Muscle of leg (tissue), 11 donors: ENCODE measurements around the gene PRCD. TPM values are rescaled to one million over a fixed set of nuclear protein-coding genes. Genes with fewer than 3 reads are reported as not detected.

Source experiments
- DNase-seq: peaks from one replicate; pipeline ENCODE4 v3.0.0; 2013
- H3K27ac ChIP-seq: one replicate; pipeline ENCODE4 v1.5.1; 2013; ENCODE audit warnings: mild to moderate bottlenecking, low read length, control low read depth
- H3K27me3 ChIP-seq: one replicate; pipeline ENCODE4 v1.6.1; 2013; ENCODE audit warnings: low read length; ENCODE audit not compliant: control insufficient read depth, insufficient read depth
- H3K36me3 ChIP-seq: one replicate; pipeline ENCODE4 v1.6.1; 2013; ENCODE audit warnings: low read length; ENCODE audit not compliant: control insufficient read depth, insufficient read depth
- H3K4me1 ChIP-seq: one replicate; pipeline ENCODE4 v1.6.1; 2013; ENCODE audit warnings: low read length; ENCODE audit not compliant: control insufficient read depth, insufficient read depth
- H3K4me3 ChIP-seq: one replicate; pipeline ENCODE4 v1.5.1; 2013; ENCODE audit warnings: low read length, control low read depth
- H3K9me3 ChIP-seq: replicated peaks from 2 replicates; pipeline ENCODE4 v1.6.1; 2013; ENCODE audit warnings: low read depth, low read length; ENCODE audit not compliant: control insufficient read depth
- WGBS: methylation state at CpG from one replicate; pipeline ENCODE4 v1.1.5; 2013; ENCODE audit warnings: missing lambda C conversion rate; ENCODE audit not compliant: insufficient coverage; 5-methylcytosine and 5-hydroxymethylcytosine counted together
- polyA plus RNA-seq, 8 donors: library from polyadenylated mRNA; unstranded; fragments of 120-200 nt; gene quantifications; one replicate each; pipeline versions ENCODE4 v1.2.1 to v1.2.3, GENCODE V29; 2013; ENCODE audit warnings: inconsistent platforms in 1 of 8, low replicate concordance in 1 of 8; ENCODE audit not compliant: insufficient read length in 8 of 8, insufficient read depth in 1 of 8
- total RNA-seq: library from RNA; stranded (reverse); fragments of 120-200 nt; gene quantifications from one replicate; pipeline ENCODE4 v1.2.4, GENCODE V29; 2013

Gene PRCD
- total and polyA plus RNA-seq, 9 donors: 2.2 to 6.5 (median 3.9) TPM

GRCh38 chr17:76572201-76572910 is 32.5 kb downstream of the PRCD start:
- Histone ChIP-seq H3K9me3 (peaks cover 2% of the 10 kb centered on the region), H3K27ac (no peak overlapping the region), H3K27me3 (no peaks in the 10 kb centered on the region), H3K36me3 (peaks cover 5% of the 10 kb centered on the region), H3K4me1 (peaks cover 12% of the 10 kb centered on the region), H3K4me3 (no peak overlapping the region)
- no peak for DNase-seq
- 95% methylated on average over 17 of the region's 17 CpGs for WGBS

- Histone ChIP-seq H3K4me1 (peaks cover 12% of the 10 kb centered on the region), H3K36me3 (no peaks in the 10 kb centered on the region), H3K9me3 (peaks cover 2% of the 10 kb centered on the region), H3K27ac (no peak overlapping the region), H3K4me3 (no peak overlapping the region), H3K27me3 (no peaks in the 10 kb centered on the region)
- DNase-seq: no peak
- 83% methylated on average over 7 of the region's 10 CpGs for WGBS
Measured at GRCh38 chr17:76573096-76573495, 33.3 kb downstream of the PRCD start.

GRCh38 chr17:76574166-76574565 is 34.3 kb downstream of the PRCD start:
- Histone ChIP-seq H3K36me3 (no peaks in the 10 kb centered on the region), H3K4me1 (peaks cover 8% of the 10 kb centered on the region), H3K27ac (no peak overlapping the region), H3K4me3 (no peak overlapping the region), H3K9me3 (peaks cover 2% of the 10 kb centered on the region), H3K27me3 (no peaks in the 10 kb centered on the region)
- no peak for DNase-seq
- WGBS: 90% methylated on average over 11 of the region's 11 CpGs

GRCh38 chr17:76575570-76575969 is 35.7 kb downstream of the PRCD start:
- Histone ChIP-seq H3K27ac (no peak overlapping the region), H3K9me3 (peaks cover 1% of the 10 kb centered on the region), H3K4me3 (no peak overlapping the region), H3K27me3 (no peaks in the 10 kb centered on the region), H3K4me1 (no peaks in the 10 kb centered on the region), H3K36me3 (no peaks in the 10 kb centered on the region)
- WGBS: 69% methylated on average over 3 of the region's 5 CpGs
- no peak for DNase-seq

GRCh38 chr17:76576189-76576588 is 36.3 kb downstream of the PRCD start:
- WGBS: 89% methylated on average over 7 of the region's 9 CpGs
- H3K9me3 ChIP-seq: no peaks in the 10 kb centered on the region
- no peak for DNase-seq
- no peak overlapping the region for H3K27ac ChIP-seq
- H3K4me1 ChIP-seq: peaks cover 6% of the 10 kb centered on the region
- H3K4me3 ChIP-seq: no peak overlapping the region
- peaks cover 2% of the 10 kb centered on the region for H3K27me3 ChIP-seq
- H3K36me3 ChIP-seq: no peaks in the 10 kb centered on the region

GRCh38 chr17:76577876-76578275 is 38.0 kb downstream of the PRCD start:
- WGBS: 75% methylated on average over 3 of the region's 7 CpGs
- no peak for DNase-seq
- no peaks in the 10 kb centered on the region for H3K9me3 ChIP-seq
- no peaks in the 10 kb centered on the region for H3K36me3 ChIP-seq
- peaks cover 6% of the 10 kb centered on the region for H3K4me1 ChIP-seq
- H3K27me3 ChIP-seq: peaks cover 9% of the 10 kb centered on the region
- H3K4me3 ChIP-seq: no peak overlapping the region
- no peak overlapping the region for H3K27ac ChIP-seq

- WGBS: 42% methylated on average over 2 of the region's 5 CpGs
- no peak for DNase-seq
Measured at GRCh38 chr17:76578376-76578775, 38.5 kb downstream of the PRCD start.

GRCh38 chr17:76579281-76579680 is 39.4 kb downstream of the PRCD start:
- Histone ChIP-seq H3K9me3 (no peaks in the 10 kb centered on the region), H3K27me3 (peaks cover 18% of the 10 kb centered on the region), H3K4me3 (no peak overlapping the region), H3K36me3 (no peaks in the 10 kb centered on the region), H3K27ac (no peak overlapping the region), H3K4me1 (peaks cover 6% of the 10 kb centered on the region)
- no peak for DNase-seq
- no CpG with 5 or more reads among the region's 2 CpGs for WGBS

More at GRCh38 chr17:76578376-76578775, 38.5 kb downstream of the PRCD start:
- Histone ChIP-seq H3K4me1 (peaks cover 6% of the 10 kb centered on the region), H3K4me3 (no peak overlapping the region), H3K9me3 (no peaks in the 10 kb centered on the region), H3K27ac (no peak overlapping the region), H3K27me3 (peaks cover 9% of the 10 kb centered on the region), H3K36me3 (no peaks in the 10 kb centered on the region)

GRCh38 chr17:76581515-76581914 is 41.7 kb downstream of the PRCD start:
- 67% methylated on average over 1 of the region's 5 CpGs for WGBS
- no peak overlapping the region for H3K4me3 ChIP-seq

GRCh38 chr17:76582660-76583059 is 42.8 kb downstream of the PRCD start:
- Histone ChIP-seq H3K27ac (no peak overlapping the region), H3K4me1 (peaks cover 19% of the 10 kb centered on the region), H3K4me3 (no peak overlapping the region), H3K27me3 (peaks cover 49% of the 10 kb centered on the region), H3K36me3 (no peaks in the 10 kb centered on the region), H3K9me3 (no peaks in the 10 kb centered on the region)
- WGBS: no CpG with 5 or more reads among the region's 3 CpGs
- DNase-seq: no peak

More at GRCh38 chr17:76581515-76581914, 41.7 kb downstream of the PRCD start:
- no peaks in the 10 kb centered on the region for H3K36me3 ChIP-seq
- no peak overlapping the region for H3K27ac ChIP-seq
- DNase-seq: no peak
- peaks cover 38% of the 10 kb centered on the region for H3K27me3 ChIP-seq
- H3K4me1 ChIP-seq: peaks cover 19% of the 10 kb centered on the region
- H3K9me3 ChIP-seq: no peaks in the 10 kb centered on the region
